ENCODE measurements around the gene COBL.
A peak's percentile ranks its signal among the peaks of the same experiment; 100 is the strongest.

The COBL gene

DNA sequence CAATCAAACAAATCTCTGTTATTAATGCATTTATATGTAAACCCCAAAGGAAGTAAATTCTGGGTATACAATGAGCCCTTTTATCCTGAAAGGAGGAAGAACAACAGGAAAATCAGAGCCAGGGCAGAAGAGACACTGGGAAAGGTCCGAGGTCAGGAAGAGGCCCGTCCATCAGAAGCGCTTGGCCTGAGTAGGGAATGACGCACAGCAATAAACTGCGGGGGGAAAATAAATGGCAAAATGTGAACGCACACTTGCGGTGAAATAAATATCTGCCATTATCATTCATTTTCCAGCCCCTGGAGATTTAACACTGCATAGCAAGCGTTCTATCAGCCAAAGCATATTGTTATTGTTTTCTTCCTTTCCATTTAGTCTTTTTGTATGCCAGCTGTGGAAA is 243.4 kb downstream of the COBL start:
- no peak for DNase-seq (ENCODE audit: low spot score)

DNA sequence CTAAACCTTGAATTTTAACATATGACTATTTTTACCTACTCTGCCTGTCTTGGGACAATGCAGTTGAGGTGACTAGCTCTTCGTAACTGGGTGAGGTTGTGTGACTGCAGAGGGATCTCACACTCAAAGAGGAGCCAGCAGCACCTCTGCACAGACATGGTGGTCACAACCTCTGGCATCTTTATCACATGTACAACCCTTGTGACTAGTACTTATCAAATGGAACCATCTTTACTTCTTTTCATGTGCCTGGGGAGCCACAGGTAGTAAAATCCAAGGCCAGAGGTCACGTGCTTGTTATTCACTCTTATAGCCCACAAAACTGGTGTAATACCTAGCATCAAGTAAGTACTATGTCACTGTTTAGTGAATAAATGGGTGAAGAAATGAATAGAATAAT is 244.3 kb downstream of the COBL start:
- no peak for DNase-seq (ENCODE audit: low spot score)

DNA sequence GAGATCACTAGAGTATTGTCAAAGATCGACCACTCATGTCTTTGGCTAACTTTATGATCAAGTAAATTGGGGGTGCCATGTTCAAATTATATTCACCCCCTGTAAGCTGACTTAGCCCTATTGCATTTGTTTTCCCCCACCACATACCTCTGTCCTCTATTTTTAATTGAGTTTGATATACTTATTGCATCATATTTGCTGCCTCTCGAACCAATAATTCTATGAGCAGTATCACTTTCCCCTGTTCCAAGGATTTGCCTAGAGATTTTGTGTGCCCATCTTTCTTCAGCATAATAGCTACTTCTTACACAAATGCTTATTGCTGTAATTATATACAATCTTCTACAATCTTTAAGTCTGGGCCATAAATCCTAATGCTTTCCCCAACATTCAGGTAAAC is 245.2 kb downstream of the COBL start:
- no peak for DNase-seq (ENCODE audit: low spot score)

- DNase-seq (ENCODE audit: low spot score), result no peak
Measured at GRCh38 chr7:51070151-51070550, 246.5 kb downstream of the COBL start.

DNA sequence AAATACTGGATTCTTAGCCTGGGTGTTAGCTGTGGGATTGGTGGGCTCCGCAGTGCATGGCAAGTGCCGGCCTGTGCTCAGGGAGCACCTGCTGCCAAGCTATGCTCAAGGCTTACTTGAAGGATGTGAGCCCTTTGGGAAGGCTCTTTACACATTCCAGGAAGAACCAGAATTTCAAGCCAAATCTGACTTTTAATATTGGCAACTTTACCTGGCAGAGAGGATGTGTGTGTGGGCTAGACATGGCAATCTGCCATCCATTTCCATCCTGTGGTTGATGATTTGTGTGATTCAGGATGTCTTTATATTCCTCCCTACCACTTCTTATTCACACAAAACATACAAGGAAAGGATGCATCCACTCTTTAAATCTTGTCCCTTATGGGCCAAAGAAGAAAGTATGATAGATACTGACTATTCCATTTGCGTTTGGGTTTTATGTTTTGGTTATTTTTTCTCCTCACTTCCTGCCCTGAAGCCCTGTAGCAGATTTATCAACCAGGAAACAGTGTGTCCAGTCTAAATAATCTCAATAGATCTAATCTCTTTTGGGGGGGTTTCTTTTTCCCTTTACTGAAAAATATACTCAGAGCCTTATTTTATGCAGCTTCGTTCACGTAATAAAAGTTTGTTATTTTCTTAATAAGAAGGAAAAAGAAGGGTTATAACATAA is 247.1 kb downstream of the COBL start:
- peak; percentile 15 for DNase-seq (ENCODE audit: low spot score)

DNA sequence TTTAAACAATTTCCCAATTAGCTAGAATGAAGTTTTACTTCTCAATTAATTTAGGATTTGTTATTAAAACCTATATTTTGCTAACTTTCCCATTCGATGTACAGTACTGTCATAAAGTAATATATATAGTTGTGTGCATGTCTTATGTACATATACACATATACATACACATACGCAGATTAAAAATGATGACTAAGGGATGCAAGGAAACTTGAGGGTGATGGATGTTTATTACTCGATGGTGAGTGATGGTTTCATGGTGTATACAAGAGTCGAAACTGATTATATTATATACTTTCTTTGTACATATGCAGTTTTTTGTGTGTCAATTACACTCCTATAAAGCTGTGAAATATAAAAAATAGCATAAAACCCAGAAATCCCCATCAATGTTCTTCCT is 248.2 kb downstream of the COBL start:
- no peak for DNase-seq (ENCODE audit: low spot score)

- peak; percentile 48 for DNase-seq (ENCODE audit: low spot score)
Measured at GRCh38 chr7:51067757-51068156, 248.9 kb downstream of the COBL start.

DNA sequence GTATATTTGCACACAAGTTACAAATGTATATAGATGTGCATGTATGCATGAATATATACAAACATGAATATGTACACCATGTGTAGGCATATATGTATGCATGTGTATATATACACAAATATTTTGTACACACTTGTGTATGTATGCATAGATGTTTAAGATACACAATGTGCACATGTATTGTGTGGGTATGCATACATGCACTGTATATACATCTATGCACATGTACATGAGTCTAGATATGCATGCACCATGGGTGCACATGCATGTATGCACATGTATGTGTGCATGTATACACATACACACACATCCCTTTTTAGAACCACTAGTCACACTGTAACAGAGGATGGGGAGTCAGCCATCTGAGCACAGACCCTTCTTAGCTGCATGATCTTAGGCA is 249.4 kb downstream of the COBL start:
- no peak for DNase-seq (ENCODE audit: low spot score)

- no peak for DNase-seq (ENCODE audit: low spot score)
Measured at GRCh38 chr7:51066405-51066882, 250.2 kb downstream of the COBL start.

GRCh38 chr7:51065766-51066165 is 250.8 kb downstream of the COBL start:
- no peak for DNase-seq (ENCODE audit: low spot score)

- DNase-seq (ENCODE audit: low spot score), result no peak
Measured at GRCh38 chr7:51064688-51065087, 251.9 kb downstream of the COBL start.

GRCh38 chr7:51062222-51062987 is 254.2 kb downstream of the COBL start:
- no peak for DNase-seq (ENCODE audit: low spot score)

GRCh38 chr7:51060536-51060935 is 256.1 kb downstream of the COBL start:
- DNase-seq (ENCODE audit: low spot score), result no peak

DNA sequence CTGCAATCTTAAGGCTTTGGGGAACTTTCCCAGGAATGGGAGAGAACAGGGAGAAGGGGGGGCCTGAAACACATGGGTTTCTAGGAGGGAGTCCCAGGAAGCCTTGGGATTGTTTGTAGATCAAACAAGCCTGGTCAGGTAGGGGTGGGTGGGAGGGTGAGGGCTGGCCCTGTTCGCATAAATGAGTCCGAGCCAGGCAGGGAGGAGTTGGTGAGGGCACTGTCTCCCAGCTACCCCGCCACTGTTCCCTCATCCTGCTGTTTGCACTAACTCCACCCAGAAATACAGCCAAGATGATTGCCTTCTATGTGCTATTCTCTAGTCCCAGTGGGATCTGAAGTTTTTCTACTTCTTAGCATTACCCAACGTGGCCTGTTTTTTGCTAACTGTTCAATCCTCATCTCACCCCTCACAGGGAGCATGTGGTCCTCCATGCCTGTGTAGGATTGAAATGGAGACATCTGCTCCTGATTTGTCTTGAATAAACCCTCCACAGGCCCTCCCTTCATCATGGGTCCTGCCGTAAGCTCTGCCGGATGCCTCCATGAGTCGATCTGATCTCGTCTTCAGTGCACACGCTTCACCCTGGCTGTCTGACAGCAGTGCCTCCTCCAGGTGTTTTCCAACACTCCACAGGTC is 257.0 kb downstream of the COBL start:
- DNase-seq (ENCODE audit: low spot score), result no peak

GRCh38 chr7:51058764-51059163 is 257.8 kb downstream of the COBL start:
- DNase-seq (ENCODE audit: low spot score), result no peak

- DNase-seq (ENCODE audit: low spot score), result no peak
Measured at GRCh38 chr7:51055039-51055840, 261.4 kb downstream of the COBL start.

GRCh38 chr7:51054231-51054630 is 262.4 kb downstream of the COBL start:
- no peak for DNase-seq (ENCODE audit: low spot score)

GRCh38 chr7:51053160-51053925 is 263.3 kb downstream of the COBL start:
- no peak for DNase-seq (ENCODE audit: low spot score)

DNA sequence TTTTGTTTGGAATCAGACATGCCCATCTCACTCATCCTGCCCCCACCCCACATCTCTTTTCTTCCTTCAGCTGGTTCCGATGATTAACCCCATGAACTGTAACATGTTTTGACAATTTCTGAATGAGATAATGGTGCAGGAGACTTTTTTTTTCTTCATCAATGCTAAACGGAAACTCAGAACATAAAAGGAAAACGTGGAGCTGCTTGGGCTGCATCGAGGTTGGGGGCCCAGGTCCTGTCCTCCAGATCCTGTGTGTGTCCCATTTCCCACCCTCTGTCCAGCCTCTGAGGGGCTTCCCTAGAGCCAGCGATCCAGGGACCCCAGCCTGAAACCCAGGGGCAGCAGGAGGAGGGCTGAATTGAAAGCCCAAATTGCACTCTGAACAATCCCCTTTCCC is 270.1 kb downstream of the COBL start:
- DNase-seq (ENCODE audit: low spot score), result no peak

- no peak for DNase-seq (ENCODE audit: low spot score)
Measured at GRCh38 chr7:51046103-51046466, 270.5 kb downstream of the COBL start.

DNA sequence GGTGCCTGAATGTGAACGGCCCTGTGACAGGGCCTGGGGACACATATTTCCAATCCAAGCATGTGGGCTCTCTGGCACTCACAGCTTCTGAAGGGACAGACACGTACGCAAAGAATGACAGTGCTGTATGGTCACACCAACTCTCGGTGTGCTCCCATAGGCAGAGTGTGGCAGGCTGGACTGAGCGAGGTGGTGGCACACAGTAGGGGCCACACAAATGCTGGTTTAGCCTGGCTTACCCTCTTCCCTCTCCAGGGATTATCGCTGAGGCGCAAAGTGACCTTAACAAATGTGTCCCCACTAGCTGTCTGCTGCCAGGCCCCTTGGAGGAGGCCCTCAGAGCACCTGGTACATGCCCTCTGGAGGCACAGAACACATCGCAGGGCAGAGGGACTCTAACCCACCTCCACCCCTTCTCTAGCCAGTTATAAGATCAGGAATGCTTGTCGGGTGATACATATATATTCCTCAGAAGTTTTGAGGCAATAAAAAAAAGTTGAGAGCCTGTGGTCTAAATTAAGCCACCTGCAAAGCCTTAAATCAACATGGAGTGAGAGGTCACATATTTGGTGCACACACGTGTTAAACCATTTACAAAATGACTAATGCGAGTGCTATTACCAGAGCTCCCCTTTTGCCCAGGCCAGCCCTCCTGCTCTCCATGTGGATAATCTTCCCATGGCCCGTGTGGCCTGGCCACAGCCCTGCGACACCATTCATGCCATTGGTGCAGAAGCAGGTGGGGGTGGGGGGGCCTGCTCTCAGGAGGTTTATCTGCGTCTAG is 271.1 kb downstream of the COBL start:
- no peak for DNase-seq (ENCODE audit: low spot score)

Data from kidney capillary endothelial cell (primary cell).